ENCODE results near the gene MPV17. TPM values are rescaled to one million over a fixed set of nuclear protein-coding genes. Genes with fewer than 3 reads are reported as not detected.

The MPV17 gene
- total and polyA plus RNA-seq, 2 of the 13 experiments (the other 11 are each of a cell fraction or from before 2014, with no cell fraction given) = 48.9 to 129 TPM

DNA sequence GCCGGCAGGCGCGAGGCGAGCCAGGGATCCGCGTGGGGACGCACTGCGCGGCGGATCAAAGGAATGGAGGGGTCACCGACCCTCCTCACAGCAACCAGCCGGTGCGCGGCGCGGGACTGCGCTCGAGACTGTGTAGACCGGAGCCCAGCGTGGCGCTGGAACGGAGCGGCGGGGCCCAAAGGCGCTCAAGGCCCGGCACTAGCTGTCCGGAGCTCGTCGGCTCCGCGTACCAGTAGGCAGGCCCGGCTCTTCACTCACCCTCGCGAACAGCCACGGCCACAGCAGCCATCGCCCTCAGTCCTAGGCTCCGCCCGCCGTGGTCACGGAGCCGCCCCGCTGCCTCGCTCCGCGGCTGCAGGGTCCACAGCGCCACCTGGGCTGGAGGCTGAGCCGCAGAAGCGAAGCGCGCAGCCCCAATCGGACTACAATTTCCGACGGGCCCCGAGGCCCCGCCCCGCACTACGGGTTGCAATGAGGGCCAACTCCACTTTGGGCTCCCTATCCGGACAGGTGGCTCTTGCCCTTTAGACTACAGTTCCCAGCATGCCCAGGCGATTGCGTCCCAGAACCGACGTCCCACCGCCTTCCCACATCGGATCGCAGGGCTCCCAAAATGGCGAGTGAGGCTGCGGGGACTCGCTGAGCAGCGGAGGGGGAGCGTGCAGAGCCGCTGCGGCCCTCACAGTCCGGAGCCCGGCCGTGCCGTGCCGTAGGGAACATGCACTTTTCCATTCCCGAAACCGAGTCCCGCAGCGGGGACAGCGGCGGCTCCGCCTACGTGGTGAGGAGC lies 47.3 kb upstream of the MPV17 start, which contains the start of the genes EIF2B4 and SNX17 (continued):
- TF ChIP-seq, protein P1, sequence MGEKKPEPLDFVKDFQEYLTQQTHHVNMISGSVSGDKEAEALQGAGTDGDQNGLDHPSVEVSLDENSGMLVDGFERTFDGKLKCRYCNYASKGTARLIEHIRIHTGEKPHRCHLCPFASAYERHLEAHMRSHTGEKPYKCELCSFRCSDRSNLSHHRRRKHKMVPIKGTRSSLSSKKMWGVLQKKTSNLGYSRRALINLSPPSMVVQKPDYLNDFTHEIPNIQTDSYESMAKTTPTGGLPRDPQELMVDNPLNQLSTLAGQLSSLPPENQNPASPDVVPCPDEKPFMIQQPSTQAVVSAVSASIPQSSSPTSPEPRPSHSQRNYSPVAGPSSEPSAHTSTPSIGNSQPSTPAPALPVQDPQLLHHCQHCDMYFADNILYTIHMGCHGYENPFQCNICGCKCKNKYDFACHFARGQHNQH (CRISPR knock-in tag; IDR thresholded peaks at IDR 0.05) = peak; percentile 98
- TF ChIP-seq NR2F6 (IDR thresholded peaks at IDR 0.05) = no peak
- peak; percentile 51 for TF ChIP-seq NR2F6 (CRISPR knock-in tag; IDR thresholded peaks at IDR 0.05)
- TF ChIP-seq GZF1 (CRISPR knock-in tag; IDR thresholded peaks at IDR 0.05) = no peak; the same call in 1 of the 2 replicates
- TF ChIP-seq, protein P2, sequence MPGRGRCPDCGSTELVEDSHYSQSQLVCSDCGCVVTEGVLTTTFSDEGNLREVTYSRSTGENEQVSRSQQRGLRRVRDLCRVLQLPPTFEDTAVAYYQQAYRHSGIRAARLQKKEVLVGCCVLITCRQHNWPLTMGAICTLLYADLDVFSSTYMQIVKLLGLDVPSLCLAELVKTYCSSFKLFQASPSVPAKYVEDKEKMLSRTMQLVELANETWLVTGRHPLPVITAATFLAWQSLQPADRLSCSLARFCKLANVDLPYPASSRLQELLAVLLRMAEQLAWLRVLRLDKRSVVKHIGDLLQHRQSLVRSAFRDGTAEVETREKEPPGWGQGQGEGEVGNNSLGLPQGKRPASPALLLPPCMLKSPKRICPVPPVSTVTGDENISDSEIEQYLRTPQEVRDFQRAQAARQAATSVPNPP (CRISPR knock-in tag; IDR thresholded peaks at IDR 0.05) = peak; percentile 91
- TF ChIP-seq RFX5 (IDR thresholded peaks at IDR 0.05; ENCODE audit: low read depth, low read length) = no peak; the same call in 1 of the 2 replicates
- TF ChIP-seq, protein P3, sequence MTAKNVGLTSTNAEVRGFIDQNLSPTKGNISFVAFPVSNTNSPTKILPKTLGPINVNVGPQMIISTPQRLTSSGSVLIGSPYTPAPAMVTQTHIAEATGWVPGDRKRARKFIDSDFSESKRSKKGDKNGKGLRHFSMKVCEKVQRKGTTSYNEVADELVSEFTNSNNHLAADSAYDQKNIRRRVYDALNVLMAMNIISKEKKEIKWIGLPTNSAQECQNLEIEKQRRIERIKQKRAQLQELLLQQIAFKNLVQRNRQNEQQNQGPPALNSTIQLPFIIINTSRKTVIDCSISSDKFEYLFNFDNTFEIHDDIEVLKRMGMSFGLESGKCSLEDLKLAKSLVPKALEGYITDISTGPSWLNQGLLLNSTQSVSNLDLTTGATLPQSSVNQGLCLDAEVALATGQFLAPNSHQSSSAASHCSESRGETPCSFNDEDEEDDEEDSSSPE (CRISPR knock-in tag; IDR thresholded peaks at IDR 0.05) = peak; percentile 87
- TF ChIP-seq KDM4B (CRISPR knock-in tag; IDR thresholded peaks at IDR 0.05) = peak; percentile 21; the same call in 1 of the 2 replicates
- TF ChIP-seq, protein P4, sequence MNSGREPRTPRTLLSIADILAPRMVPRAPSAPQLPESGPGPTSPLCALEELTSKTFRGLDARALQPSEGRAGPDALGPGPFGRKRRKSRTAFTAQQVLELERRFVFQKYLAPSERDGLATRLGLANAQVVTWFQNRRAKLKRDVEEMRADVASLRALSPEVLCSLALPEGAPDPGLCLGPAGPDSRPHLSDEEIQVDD (CRISPR knock-in tag; IDR thresholded peaks at IDR 0.05; ENCODE audit: borderline replicate concordance) = peak; percentile 87; the same call in 1 of the 2 replicates
- TF ChIP-seq ZNF616 (CRISPR knock-in tag; IDR thresholded peaks at IDR 0.05; ENCODE audit: low read depth) = peak; percentile 91
- TF ChIP-seq CENPX (CRISPR knock-in tag; IDR thresholded peaks at IDR 0.05) = no peak
- peak; percentile 97 for TF ChIP-seq ZNF17 (CRISPR knock-in tag; IDR thresholded peaks at IDR 0.05)
- TF ChIP-seq, protein P5, sequence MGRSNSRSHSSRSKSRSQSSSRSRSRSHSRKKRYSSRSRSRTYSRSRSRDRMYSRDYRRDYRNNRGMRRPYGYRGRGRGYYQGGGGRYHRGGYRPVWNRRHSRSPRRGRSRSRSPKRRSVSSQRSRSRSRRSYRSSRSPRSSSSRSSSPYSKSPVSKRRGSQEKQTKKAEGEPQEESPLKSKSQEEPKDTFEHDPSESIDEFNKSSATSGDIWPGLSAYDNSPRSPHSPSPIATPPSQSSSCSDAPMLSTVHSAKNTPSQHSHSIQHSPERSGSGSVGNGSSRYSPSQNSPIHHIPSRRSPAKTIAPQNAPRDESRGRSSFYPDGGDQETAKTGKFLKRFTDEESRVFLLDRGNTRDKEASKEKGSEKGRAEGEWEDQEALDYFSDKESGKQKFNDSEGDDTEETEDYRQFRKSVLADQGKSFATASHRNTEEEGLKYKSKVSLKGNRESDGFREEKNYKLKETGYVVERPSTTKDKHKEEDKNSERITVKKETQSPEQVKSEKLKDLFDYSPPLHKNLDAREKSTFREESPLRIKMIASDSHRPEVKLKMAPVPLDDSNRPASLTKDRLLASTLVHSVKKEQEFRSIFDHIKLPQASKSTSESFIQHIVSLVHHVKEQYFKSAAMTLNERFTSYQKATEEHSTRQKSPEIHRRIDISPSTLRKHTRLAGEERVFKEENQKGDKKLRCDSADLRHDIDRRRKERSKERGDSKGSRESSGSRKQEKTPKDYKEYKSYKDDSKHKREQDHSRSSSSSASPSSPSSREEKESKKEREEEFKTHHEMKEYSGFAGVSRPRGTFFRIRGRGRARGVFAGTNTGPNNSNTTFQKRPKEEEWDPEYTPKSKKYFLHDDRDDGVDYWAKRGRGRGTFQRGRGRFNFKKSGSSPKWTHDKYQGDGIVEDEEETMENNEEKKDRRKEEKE (IDR thresholded peaks at IDR 0.05) = no peak
- peak; percentile 84 for TF ChIP-seq HDAC2 (CRISPR knock-in tag; IDR thresholded peaks at IDR 0.05)
- TF ChIP-seq SOX6 (IDR thresholded peaks at IDR 0.05) = no peak
- peak; percentile 94 for TF ChIP-seq SOX6 (CRISPR knock-in tag; IDR thresholded peaks at IDR 0.05)
- TF ChIP-seq ZNF383 (CRISPR knock-in tag; IDR thresholded peaks at IDR 0.05; ENCODE audit: borderline replicate concordance) = no peak
- TF ChIP-seq, protein P6, sequence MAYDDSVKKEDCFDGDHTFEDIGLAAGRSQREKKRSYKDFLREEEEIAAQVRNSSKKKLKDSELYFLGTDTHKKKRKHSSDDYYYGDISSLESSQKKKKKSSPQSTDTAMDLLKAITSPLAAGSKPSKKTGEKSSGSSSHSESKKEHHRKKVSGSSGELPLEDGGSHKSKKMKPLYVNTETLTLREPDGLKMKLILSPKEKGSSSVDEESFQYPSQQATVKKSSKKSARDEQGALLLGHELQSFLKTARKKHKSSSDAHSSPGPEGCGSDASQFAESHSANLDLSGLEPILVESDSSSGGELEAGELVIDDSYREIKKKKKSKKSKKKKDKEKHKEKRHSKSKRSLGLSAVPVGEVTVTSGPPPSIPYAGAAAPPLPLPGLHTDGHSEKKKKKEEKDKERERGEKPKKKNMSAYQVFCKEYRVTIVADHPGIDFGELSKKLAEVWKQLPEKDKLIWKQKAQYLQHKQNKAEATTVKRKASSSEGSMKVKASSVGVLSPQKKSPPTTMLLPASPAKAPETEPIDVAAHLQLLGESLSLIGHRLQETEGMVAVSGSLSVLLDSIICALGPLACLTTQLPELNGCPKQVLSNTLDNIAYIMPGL (CRISPR knock-in tag; IDR thresholded peaks at IDR 0.05; ENCODE audit: borderline replicate concordance in 1 of 2, low read depth in 1 of 2) = peak; percentile 99 to 100
- peak; percentile 90 for TF ChIP-seq MEF2D (CRISPR knock-in tag; IDR thresholded peaks at IDR 0.05)

All from HepG2 (cell line).